Bronchial epithelial cell (primary cell): Measurements from ENCODE around the gene ZFY. TPM values are rescaled to one million over a fixed set of nuclear protein-coding genes. Genes with fewer than 3 reads are reported as not detected.

ENCODE experiments used
- DNase-seq: peaks from one replicate; pipeline ENCODE4 v3.0.0-alpha.2; 2010; ENCODE audit warnings: low read depth
- FAIRE-seq: peaks from 2 replicates; lab custom pipeline; 2011; peaks lifted over from hg19 to GRCh38; lab: Jason Lieb, UNC
- H3K27me3 ChIP-seq: 2 replicates; pipeline ENCODE4 v1.5.1; 2011; ENCODE audit warnings: low read length; ENCODE audit not compliant: control insufficient read depth, insufficient read depth
- H3K36me3 ChIP-seq: 2 replicates; pipeline ENCODE4 v1.5.1; 2011; ENCODE audit warnings: low read length; ENCODE audit not compliant: control insufficient read depth, insufficient read depth
- H3K4me3 ChIP-seq: 2 replicates; pipeline ENCODE4 v1.5.1; 2011; ENCODE audit warnings: mild to moderate bottlenecking, low read depth, low read length, control low read depth
- total RNA-seq: library from RNA; depleted of rRNA; stranded (reverse); fragments of >200 nt; gene quantifications from 2 replicates; pipeline ENCODE4 v1.2.1, GENCODE V29; 2014
- TF ChIP-seq, protein P1 (sequence below): IDR thresholded peaks from 2 replicates; pipeline ENCODE4 v1.5.1; 2011; ENCODE audit warnings: mild to moderate bottlenecking, moderate library complexity, low read length, control low read depth, inconsistent platforms; ENCODE audit not compliant: insufficient read depth, severe bottlenecking

The ZFY gene
- under 0.01 and 17.4 TPM in 2 replicates for total RNA-seq

DNA sequence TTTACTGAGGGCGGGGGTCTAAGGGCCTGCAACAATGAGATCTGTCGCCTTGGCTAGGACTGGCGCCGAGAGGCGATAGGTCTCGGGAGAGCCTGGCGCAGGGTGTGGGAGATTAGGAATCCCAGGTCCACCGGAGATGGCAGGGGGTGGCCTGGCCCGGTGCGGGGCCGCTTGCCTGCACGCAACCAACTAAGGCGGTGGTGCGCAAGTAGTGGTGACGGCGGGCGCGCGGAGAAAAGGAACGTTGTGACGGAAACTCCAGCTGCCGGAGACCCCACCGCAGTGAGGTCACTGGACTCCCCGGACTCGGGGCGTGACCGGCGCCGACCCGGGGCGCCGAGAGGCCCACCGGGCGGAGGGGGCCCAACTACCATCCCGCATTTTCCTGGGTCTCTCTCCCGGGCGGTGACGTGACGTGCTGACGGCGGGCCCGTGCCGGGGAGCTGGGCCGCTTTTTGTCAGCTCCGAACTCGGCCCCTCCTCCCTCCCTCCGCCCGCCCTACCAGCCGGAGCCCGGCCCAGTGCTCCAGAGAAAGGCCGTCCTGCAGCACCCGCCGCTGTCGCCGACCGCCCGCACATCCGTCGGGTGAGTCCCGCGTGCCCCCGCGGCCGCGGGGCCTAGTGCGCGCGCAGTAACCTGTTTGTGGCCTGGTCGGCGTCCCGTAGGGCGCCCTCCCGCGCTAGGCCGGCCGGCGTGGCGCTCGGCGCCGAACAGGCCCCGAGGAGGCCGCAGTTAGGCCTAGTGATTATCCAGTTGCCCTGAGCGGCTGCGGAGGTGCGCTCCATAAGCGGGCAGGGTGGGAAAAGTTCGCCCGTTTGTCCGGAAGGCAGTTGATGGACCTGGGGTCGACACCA, at the start of gene ZFY:
Gene ZFY (plus strand): TSS at position 521 of the 855 bp plus-strand sequence. CDS start 18,556 bp downstream, outside the sequence.
- DNase-seq, result peak; percentile 25
- Histone ChIP-seq H3K4me3 (peak within 1 kb of the TSS; percentile 59), H3K27me3 (no peaks in the 10 kb centered on the region), H3K36me3 (no peaks in the 10 kb centered on the region)
- FAIRE-seq, result no peak
- TF ChIP-seq, protein P1, sequence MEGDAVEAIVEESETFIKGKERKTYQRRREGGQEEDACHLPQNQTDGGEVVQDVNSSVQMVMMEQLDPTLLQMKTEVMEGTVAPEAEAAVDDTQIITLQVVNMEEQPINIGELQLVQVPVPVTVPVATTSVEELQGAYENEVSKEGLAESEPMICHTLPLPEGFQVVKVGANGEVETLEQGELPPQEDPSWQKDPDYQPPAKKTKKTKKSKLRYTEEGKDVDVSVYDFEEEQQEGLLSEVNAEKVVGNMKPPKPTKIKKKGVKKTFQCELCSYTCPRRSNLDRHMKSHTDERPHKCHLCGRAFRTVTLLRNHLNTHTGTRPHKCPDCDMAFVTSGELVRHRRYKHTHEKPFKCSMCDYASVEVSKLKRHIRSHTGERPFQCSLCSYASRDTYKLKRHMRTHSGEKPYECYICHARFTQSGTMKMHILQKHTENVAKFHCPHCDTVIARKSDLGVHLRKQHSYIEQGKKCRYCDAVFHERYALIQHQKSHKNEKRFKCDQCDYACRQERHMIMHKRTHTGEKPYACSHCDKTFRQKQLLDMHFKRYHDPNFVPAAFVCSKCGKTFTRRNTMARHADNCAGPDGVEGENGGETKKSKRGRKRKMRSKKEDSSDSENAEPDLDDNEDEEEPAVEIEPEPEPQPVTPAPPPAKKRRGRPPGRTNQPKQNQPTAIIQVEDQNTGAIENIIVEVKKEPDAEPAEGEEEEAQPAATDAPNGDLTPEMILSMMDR, result no peak

DNA sequence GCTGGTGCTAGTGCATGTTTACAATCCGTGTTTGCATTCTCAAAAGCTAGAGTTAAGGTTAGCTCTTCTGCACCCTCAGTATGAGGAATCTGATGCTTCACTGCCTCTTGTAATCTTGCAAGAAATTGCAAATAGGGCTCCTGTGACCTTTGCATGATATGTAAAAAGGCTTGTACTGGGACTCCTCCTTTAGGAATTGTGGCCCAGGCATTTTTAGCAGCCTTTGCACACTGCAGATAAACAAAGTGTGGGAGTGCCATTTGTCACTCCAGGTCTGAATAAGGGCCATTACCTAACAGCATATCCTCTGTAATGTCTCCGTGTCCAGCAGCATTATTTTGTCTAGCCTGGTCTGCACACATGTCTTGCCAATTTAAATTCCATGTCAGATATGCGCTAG, 49.3 kb upstream of the ZFY start:
- TF ChIP-seq, protein P1, result no peak
- H3K4me3 ChIP-seq, result no peak overlapping the region
- H3K36me3 ChIP-seq, result no peaks in the 10 kb centered on the region
- FAIRE-seq (no peak), DNase-seq (no peak)
- no peaks in the 10 kb centered on the region for H3K27me3 ChIP-seq

DNA sequence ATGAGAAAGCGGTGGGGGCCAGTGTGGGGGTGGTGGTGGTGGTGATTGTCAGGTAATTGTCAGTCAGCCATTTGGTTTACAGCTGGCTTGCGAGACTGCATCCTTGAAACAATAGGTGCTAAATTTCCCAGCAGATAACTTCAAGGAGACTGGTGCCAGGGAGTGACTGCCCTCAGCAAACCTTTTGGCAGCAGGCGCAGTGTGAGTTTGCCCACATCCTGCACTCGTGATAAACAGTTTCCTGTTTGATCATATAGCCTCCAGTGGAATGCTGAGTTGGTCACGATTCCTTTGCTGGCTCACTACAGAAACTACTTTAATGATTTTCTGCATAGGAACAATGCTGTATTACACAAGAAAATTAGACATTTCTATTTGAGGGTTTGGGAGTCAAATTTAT, 47.8 kb upstream of the ZFY start:
- TF ChIP-seq, protein P1, result no peak
- peak; percentile 76 for DNase-seq
- H3K27me3 ChIP-seq, result no peaks in the 10 kb centered on the region
- no peak for FAIRE-seq
- no peaks in the 10 kb centered on the region for H3K36me3 ChIP-seq
- H3K4me3 ChIP-seq, result no peak overlapping the region

DNA sequence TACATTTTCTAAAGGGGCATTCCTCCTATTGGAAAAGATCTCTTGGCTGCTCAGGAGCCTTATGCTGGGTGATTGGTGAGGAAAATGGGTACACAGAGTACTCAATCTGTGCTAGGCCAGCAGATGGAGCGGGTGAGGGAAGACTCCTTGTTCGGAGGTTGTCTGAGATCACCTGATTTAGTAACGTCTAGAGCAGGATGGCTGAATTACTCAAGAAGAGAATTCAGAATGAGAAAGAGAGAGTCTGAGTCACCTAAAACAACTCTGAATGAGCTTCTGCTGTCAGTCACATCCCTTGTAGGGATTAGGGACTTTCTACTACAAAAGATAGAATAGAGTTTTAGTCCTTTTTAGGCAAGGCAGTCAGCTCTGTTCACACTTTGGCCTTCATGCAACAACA, 47.2 kb upstream of the ZFY start:
- TF ChIP-seq, protein P1, result no peak
- Histone ChIP-seq H3K36me3 (no peaks in the 10 kb centered on the region), H3K27me3 (no peaks in the 10 kb centered on the region), H3K4me3 (no peak overlapping the region)
- DNase-seq (peak; percentile 85), FAIRE-seq (no peak)

- Histone ChIP-seq H3K36me3 (no peaks in the 10 kb centered on the region), H3K27me3 (no peaks in the 10 kb centered on the region), H3K4me3 (no peak overlapping the region)
- TF ChIP-seq, protein P1, result no peak
- DNase-seq (peak; percentile 35), FAIRE-seq (no peak)
Observed at GRCh38 chrY:2893471-2893870, 41.7 kb upstream of the ZFY start.

DNA sequence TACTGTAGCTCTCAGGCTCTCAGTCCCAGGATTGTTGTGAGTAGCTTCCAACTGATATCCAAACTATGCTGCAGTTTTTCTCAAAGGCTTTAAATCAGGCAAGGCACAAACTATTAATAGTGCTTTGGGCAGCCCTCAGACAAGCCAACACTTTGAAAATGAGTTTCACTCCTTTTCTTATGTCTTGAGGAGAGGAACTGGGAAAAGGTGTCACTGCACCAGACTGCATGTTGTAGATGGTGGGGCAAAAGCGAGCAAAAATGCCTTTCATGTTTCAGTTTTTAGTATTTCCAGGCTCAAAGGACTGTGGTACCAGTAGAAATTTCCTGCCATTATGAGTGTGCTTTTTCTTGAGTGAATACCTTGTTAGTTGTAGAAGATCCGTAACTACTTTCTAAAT, 39.1 kb upstream of the ZFY start:
- FAIRE-seq, result no peak
- Histone ChIP-seq H3K36me3 (no peaks in the 10 kb centered on the region), H3K27me3 (no peaks in the 10 kb centered on the region), H3K4me3 (no peak overlapping the region)
- DNase-seq, result no peak
- TF ChIP-seq, protein P1, result no peak
